ENCODE measurements around the gene PDE4D.

DNA sequence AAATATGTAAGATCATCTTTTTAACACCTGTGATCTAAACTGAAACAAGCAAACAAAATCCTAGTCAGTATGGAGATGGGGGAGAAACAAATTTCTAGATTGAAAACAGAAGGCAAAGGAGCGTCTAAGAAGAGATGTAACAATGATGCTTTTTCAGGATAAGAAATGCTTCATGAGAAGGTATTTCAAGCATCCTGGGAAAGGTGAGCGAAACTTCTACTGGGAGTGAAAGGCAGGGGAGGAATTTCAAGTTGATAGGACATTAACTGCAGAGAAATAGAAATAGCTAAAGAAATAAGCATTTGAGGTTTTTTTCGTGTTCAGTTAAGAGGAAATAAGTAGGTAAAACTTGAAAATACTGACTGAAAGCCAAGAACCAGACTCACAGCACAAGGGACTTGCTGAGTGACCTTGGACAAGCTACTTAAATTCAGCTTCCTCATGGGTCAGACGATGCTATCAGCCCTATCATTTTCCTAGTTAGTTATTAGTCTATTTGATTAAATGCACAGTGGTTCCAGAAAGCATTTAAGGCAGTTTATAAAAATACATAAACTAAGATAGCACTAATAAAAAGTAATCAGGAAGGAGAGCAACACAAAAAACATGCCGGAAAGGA, 406.3 kb downstream of the PDE4D start:
- no peak for TF ChIP-seq POLR2A (IDR thresholded peaks at IDR 0.05)
- TF ChIP-seq, protein P1, sequence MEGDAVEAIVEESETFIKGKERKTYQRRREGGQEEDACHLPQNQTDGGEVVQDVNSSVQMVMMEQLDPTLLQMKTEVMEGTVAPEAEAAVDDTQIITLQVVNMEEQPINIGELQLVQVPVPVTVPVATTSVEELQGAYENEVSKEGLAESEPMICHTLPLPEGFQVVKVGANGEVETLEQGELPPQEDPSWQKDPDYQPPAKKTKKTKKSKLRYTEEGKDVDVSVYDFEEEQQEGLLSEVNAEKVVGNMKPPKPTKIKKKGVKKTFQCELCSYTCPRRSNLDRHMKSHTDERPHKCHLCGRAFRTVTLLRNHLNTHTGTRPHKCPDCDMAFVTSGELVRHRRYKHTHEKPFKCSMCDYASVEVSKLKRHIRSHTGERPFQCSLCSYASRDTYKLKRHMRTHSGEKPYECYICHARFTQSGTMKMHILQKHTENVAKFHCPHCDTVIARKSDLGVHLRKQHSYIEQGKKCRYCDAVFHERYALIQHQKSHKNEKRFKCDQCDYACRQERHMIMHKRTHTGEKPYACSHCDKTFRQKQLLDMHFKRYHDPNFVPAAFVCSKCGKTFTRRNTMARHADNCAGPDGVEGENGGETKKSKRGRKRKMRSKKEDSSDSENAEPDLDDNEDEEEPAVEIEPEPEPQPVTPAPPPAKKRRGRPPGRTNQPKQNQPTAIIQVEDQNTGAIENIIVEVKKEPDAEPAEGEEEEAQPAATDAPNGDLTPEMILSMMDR (IDR thresholded peaks at IDR 0.05) = no peak

All from heart left ventricle (tissue), 13 donors.